HepG2 (cell line): ENCODE data around the gene NME1. TPM values are rescaled to one million over a fixed set of nuclear protein-coding genes. Genes with fewer than 3 reads are reported as not detected.

ENCODE experiments used
- ARNT ChIP-seq: fragments of 450-650 bp; IDR thresholded peaks from 2 replicates; pipeline ENCODE4 v1.6.1; 2017
- ATF6 ChIP-seq: sonication (generic); formaldehyde crosslinking; conservative IDR thresholded peaks from 2 replicates; pipeline ENCODE4 v1.4.0; 2020; ENCODE audit warnings: missing genetic modification reagents
- CREB1 ChIP-seq, 2 experiments: fragments of 450-650 bp in 1 of 2; IDR thresholded peaks; 2 replicates each; pipeline ENCODE4 v1.6.1; 2016 to 2017; ENCODE audit warnings: control low read depth in 1 of 2, mild to moderate bottlenecking in 1 of 2, missing compliant biosample characterization in 1 of 2, missing genetic modification characterization in 1 of 2
- EZH2 ChIP-seq: conservative IDR thresholded peaks from 2 replicates; pipeline ENCODE4 v1.6.1; 2012; ENCODE audit warnings: mild to moderate bottlenecking, low read depth, low read length, moderate library complexity
- HMG20A ChIP-seq: IDR thresholded peaks from 2 replicates; pipeline ENCODE4 v1.6.1; 2016; ENCODE audit warnings: borderline replicate concordance
- HOXA7 ChIP-seq: sonication (generic); formaldehyde crosslinking; IDR thresholded peaks from 2 replicates; pipeline ENCODE4 v1.8.1; 2022; ENCODE audit warnings: mild to moderate bottlenecking, missing genetic modification reagents, moderate library complexity
- MLX ChIP-seq: IDR thresholded peaks from 2 replicates; pipeline ENCODE4 v1.6.1; 2016
- U2AF2 ChIP-seq: fragments of 200-400 bp; formaldehyde crosslinking; IDR thresholded peaks from 2 replicates; pipeline ENCODE4 v1.6.1; 2017; ENCODE audit warnings: low read depth, mild to moderate bottlenecking, low read length
- ZBTB1 ChIP-seq: sonication (generic); formaldehyde crosslinking; IDR thresholded peaks from 2 replicates; pipeline ENCODE4 v1.4.0; 2020; ENCODE audit warnings: missing genetic modification reagents, borderline replicate concordance
- ZBTB4 ChIP-seq: sonication (generic); formaldehyde crosslinking; IDR thresholded peaks from 2 replicates; pipeline ENCODE4 v1.4.0; 2020; ENCODE audit warnings: missing genetic modification reagents, mild to moderate bottlenecking, borderline replicate concordance
- ZFP1 ChIP-seq: IDR thresholded peaks from 2 replicates; pipeline ENCODE4 v1.6.1; 2016
- ZNF234 ChIP-seq: sonication (generic); formaldehyde crosslinking; conservative IDR thresholded peaks from 2 replicates; pipeline ENCODE4 v1.5.1; 2020; ENCODE audit warnings: mild to moderate bottlenecking, missing genetic modification reagents
- ZNF570 ChIP-seq: sonication (generic); formaldehyde crosslinking; IDR thresholded peaks from 2 replicates; pipeline ENCODE4 v1.4.0; 2020; ENCODE audit warnings: mild to moderate bottlenecking, missing genetic modification reagents, borderline replicate concordance
- ZNF589 ChIP-seq: sonication (generic); formaldehyde crosslinking; conservative IDR thresholded peaks from 2 replicates; pipeline ENCODE4 v1.8.0; 2022; ENCODE audit warnings: mild to moderate bottlenecking, moderate library complexity, missing genetic modification reagents
- ZNF619 ChIP-seq: sonication (generic); formaldehyde crosslinking; IDR thresholded peaks from 2 replicates; pipeline ENCODE4 v1.4.0; 2020; ENCODE audit warnings: mild to moderate bottlenecking, missing genetic modification reagents
- ZNF761 ChIP-seq: sonication (generic); formaldehyde crosslinking; conservative IDR thresholded peaks from 2 replicates; pipeline ENCODE4 v1.4.0; 2020; ENCODE audit warnings: mild to moderate bottlenecking, missing genetic modification reagents
- ZNF772 ChIP-seq: sonication (generic); formaldehyde crosslinking; IDR thresholded peaks from 2 replicates; pipeline ENCODE4 v1.5.0; 2020; ENCODE audit warnings: mild to moderate bottlenecking, missing genetic modification reagents
- ZSCAN25 ChIP-seq: sonication (generic); formaldehyde crosslinking; IDR thresholded peaks from 2 replicates; pipeline ENCODE4 v1.8.0; 2022; ENCODE audit warnings: mild to moderate bottlenecking, missing genetic modification reagents
- ZSCAN29 ChIP-seq: sonication (generic); formaldehyde crosslinking; conservative IDR thresholded peaks from 2 replicates; pipeline ENCODE4 v1.4.0; 2020; ENCODE audit warnings: mild to moderate bottlenecking, missing genetic modification reagents
- polyA plus RNA-seq, 8 experiments: library from polyadenylated mRNA; depleted of rRNA in 3 of 8; stranded (reverse) in 7 of 8; unstranded in 1 of 8; fragments of >200 nt; fragmentation: Illumina TruSeq in 4 of 8; extraction: Trizol in 4 of 8; gene quantifications; 2 replicates each; pipeline versions ENCODE4 v1.2.1 to v1.2.3, GENCODE V29; 2011 to 2016; ENCODE audit warnings: low read depth in 4 of 8, missing spikeins in 1 of 8, mixed read lengths in 1 of 8; ENCODE audit not compliant: insufficient read depth in 1 of 8
- total RNA-seq, 5 experiments: library from RNA; depleted of rRNA; stranded (reverse); fragments of >200 nt; fragmentation: Illumina TruSeq; extraction: Trizol; gene quantifications; 2 replicates each; pipeline ENCODE4 v1.2.3, GENCODE V29; 2016; ENCODE audit warnings: low read depth in 1 of 5

The NME1 gene
- total and polyA plus RNA-seq, 2 of the 13 experiments (the other 11 are each of a cell fraction or from before 2014, with no cell fraction given), result 295 to 516 TPM

GRCh38 chr17:51153210-51154072, at the start of gene NME1 (continued):
- TF ChIP-seq ZBTB1 (CRISPR knock-in tag) (0 out of 2 replicates have a peak, but pooled peaks have one; percentile 75), ZBTB4 (CRISPR knock-in tag) (peak; percentile 98; the same call in 1 of the 2 replicates), ZNF761 (CRISPR knock-in tag) (peak; percentile 99), ATF6 (CRISPR knock-in tag) (peak; percentile 97), ARNT (no peak), ZSCAN29 (CRISPR knock-in tag) (peak; percentile 98), ZNF772 (CRISPR knock-in tag) (peak; percentile 100), MLX (CRISPR knock-in tag) (peak; percentile 94), ZNF570 (CRISPR knock-in tag) (peak; percentile 98), ZFP1 (peak; percentile 97), ZNF619 (CRISPR knock-in tag) (peak; percentile 99), EZH2 (no peak), U2AF2 (0 out of 2 replicates have a peak, but pooled peaks have one; percentile 60), ZNF234 (no peak; the same call in 1 of the 2 replicates), CREB1 (IDR thresholded peaks at IDR 0.05) (peak; percentile 82), CREB1 (CRISPR knock-in tag; IDR thresholded peaks at IDR 0.05) (peak; percentile 94), ZSCAN25 (CRISPR knock-in tag) (peak; percentile 73), HMG20A (CRISPR knock-in tag) (peak; percentile 74), ZNF589 (CRISPR knock-in tag) (peak; percentile 95; the same call in 1 of the 2 replicates), HOXA7 (CRISPR knock-in tag) (no peak)
